GM19193 (cell line): ENCODE results near the gene MAGI1.

Experiments
- POLR2A ChIP-seq: IDR thresholded peaks from 4 replicates; pipeline ENCODE4 v1.6.1; 2011; ENCODE audit not compliant: insufficient read depth, insufficient read length; ENCODE audit errors: extremely low read depth

Gene MAGI1

DNA sequence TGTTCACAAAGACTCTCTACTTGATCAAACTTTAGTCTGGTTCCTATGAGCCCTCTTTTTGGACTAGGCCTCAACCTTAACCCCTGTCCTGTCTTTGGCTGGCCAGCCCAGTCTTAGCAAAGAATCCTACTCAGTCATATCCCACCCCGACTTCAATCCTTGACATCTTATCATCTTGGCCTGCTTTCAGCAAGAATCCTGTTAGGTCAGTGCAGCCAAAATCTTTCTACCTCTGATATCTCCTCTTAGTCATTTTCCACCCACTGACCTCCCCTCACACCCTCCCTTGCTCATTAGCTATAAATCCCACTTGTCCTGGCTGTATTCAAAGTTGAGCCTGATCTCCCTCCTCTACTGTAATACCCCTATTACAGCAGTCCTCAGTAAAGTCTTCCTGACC lies 286.1 kb downstream of the MAGI1 start:
- no peak for TF ChIP-seq POLR2A

DNA sequence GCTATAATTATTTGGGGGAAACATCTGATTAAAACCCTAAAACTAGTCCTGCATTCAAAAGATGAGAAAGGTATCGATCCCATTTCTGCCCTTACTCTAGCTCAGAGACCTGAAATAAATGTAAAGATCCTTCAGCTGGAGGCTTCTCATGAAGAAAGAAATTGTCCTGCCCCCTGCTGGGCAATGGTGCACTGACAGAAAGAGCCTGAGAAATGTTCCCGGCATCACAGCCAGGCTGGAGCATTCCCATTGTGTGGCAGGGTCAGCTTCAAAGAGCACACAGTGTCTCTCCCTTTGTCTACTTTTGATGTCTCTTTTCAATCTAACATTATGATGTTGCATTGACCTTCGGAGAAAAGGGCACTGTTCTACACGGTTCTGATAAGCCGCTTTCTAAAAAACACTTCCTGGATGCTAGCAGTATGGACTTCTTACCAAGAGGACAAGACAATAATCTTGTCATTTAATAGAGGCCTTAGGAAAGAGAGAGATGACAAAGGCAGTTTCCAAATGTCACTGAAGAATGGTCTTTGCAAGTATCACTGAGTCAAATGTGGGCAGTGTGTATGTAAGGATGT lies 287.5 kb downstream of the MAGI1 start:
- TF ChIP-seq POLR2A: no peak

GRCh38 chr3:65749066-65749465 lies 289.7 kb downstream of the MAGI1 start:
- TF ChIP-seq POLR2A: no peak

DNA sequence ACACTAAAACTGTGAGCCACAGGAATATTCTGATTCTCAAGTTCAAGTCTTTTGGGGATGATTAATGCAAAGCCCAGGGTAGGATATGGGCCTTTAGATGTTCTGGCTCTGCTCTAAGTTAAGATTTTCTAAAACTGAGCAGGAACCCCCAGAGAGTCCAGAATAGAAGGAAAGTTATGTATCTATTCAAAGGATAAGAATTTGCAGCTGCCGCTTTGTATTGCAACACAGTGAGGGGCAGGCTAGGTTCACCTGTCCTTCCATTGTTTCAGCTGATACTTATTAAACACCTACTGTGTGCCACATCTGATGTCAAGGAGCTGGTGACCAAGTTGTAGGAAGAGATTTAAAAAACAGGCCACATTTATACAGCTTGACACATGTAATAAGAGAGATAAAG lies 290.4 kb downstream of the MAGI1 start:
- no peak for TF ChIP-seq POLR2A

DNA sequence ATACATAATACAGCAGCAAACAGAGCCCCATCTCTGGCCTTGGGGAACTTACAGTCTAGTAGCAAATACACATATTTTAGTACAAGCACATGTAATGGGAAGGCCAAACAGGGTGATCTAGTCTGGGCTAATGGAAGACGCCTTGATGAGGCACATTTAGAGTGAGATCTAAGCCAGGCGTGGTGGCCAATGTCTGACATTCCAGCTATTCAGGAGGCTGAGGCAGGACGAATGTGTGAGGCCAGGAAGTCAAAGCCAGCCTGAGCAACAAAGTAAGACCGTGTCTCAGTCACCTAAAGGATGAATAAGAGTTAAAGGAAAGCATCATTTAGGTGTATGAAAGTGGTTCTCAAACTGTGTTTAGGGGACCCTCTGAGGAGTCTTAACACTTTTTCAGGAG lies 291.9 kb downstream of the MAGI1 start:
- TF ChIP-seq POLR2A: no peak

DNA sequence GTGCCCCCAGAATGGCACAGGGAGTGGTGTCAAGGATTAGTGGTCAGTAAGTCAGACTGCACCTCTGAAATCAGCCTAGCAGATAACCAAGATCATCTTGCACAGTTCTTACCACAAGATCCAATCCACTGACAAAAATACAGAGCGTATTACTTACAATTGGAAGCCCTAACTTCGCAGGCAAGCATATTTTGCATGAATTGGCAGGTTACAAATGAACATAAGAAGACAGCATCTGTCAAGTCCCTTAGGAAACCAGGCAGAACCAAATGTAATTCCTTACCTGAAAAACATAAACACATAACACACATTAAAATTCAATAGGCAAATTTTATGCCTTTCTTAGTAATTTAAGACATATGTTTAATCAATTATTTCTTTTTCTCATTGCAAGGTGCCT lies 293.4 kb downstream of the MAGI1 start:
- no peak for TF ChIP-seq POLR2A

DNA sequence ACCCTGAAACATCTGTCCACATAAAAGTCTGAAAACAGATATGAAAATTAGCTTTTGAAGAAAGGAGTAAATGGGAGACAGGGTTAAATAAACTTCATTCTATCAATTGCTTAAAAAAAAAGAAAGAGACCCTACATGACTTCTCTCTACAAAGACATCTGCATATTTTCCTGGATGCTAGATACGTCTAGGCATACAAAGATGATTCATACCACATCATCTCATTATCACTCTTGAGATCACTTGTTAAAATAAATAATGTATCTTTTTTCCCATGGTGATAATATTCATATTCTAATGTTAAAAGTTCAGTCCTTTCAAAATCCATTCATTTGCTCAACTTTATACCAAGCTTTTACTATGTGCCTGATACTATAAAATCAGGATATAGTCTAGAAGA lies 295.8 kb downstream of the MAGI1 start:
- no peak for TF ChIP-seq POLR2A

GRCh38 chr3:65741540-65741939 lies 297.2 kb downstream of the MAGI1 start:
- no peak for TF ChIP-seq POLR2A

DNA sequence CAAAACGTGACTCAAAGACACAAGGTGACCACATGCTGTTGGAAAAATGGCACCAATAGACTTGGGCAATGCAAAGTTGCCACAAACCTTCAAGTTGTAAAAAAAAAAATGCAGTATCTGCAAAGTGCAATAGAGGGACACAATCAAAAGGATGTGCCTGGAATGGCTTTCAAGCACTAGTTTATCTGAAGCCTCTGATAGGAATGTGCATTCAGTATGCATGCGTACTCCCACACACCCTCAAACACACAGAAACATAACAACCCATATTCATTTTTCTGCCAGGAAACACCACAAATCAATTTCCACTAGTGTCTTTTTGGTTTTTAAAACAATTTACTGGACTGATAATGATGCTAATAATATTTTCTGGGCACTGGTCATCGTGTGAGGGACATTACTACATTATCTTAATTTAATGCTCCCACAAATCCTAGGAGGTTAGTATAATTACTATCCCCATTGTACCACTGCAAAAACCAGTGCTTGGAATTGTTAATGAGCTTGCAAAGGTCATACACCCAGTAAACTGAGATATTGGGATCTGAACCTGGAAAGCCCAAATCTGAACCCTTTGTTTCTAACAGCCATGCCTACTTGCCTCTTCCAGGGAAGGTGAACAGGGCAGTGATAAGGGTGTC lies 298.7 kb downstream of the MAGI1 start:
- TF ChIP-seq POLR2A: no peak

GRCh38 chr3:65734792-65735191 lies 303.9 kb downstream of the MAGI1 start:
- no peak for TF ChIP-seq POLR2A

DNA sequence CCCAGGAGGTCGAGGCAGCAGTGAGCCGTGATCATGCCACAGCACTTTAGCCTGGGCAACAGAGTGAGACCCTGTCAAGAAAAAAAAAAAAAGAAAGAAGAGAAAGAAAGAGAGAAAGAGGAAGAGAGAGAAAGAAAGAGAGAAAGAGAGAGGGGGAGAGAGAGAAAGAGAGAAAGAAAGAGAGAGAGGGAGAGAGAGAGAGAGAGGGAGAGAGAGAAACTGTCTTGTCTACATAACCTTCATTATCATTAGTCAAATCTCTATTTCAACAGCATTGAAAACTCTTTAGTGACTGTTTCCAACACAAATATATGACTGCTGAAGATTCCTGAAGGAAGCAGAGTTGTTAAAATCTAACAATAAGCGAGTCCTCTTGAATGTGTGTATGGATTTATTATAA lies 304.3 kb downstream of the MAGI1 start:
- no peak for TF ChIP-seq POLR2A

DNA sequence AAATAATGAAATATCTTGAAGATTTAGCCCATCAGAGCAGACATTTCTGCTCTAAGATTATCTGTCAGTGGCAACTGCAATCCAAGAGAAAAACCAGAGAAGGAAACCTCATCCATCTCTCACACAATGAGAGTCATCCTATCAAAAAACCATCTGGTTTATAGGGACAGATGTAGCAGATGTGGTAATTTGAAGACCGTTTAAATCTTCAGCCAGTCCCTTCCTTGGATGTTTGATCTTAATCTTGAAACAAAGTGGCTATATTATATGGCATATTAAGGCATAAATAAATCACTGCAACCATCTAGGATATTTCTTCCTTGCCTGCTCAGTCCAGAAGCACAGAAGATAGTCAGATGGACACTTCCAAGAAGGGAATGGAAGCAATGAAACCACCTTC lies 305.3 kb downstream of the MAGI1 start:
- TF ChIP-seq POLR2A: no peak

- no peak for TF ChIP-seq POLR2A
Observed at GRCh38 chr3:65732051-65732935, 306.4 kb downstream of the MAGI1 start.

- TF ChIP-seq POLR2A: no peak
Observed at GRCh38 chr3:65730449-65730848, 308.3 kb downstream of the MAGI1 start.

DNA sequence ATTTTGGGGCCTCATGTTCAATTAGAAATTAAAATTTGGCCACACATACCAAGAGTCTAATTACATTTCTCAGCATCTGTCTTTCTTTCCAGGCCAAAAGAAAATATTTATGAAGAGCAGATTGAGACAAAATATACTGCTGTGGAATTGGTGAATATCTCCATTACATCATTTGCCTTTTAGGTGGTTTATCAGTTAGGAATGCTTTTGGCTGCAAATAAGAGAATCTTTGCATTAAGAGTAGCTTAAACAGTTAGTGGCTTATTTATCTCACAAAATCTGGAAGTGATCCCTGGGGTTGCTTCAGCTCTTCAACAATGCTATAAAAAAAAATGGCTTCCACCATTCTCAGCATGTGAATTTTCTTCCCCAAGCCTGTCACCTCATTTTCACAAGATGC lies 308.7 kb downstream of the MAGI1 start:
- no peak for TF ChIP-seq POLR2A

DNA sequence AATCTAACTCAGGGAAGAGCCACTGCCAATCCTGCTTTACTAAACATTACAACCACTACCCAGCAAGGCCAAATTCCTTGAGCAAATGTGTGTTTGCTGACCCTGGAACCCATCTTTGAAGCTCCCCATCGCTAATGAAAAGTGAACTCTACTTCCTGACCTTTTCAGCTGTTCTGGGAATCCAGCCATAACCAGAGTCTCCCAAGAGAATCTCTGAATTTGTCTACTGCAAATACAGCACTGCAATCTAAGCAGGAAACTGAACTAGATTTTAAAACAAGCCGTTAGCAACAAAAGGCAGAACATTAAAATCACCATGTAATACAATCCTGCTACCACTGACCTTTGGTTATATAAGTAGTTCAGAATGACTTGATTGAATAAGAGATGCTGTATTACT lies 309.2 kb downstream of the MAGI1 start:
- no peak for TF ChIP-seq POLR2A
